ENCODE data around the gene TNFAIP1.
"Not testable (repeated sequence)": the region's sequence is repeated elsewhere in the genome, so short reads cannot be mapped to it uniquely, and the experiment has no call there.

TNFAIP1 gene

DNA sequence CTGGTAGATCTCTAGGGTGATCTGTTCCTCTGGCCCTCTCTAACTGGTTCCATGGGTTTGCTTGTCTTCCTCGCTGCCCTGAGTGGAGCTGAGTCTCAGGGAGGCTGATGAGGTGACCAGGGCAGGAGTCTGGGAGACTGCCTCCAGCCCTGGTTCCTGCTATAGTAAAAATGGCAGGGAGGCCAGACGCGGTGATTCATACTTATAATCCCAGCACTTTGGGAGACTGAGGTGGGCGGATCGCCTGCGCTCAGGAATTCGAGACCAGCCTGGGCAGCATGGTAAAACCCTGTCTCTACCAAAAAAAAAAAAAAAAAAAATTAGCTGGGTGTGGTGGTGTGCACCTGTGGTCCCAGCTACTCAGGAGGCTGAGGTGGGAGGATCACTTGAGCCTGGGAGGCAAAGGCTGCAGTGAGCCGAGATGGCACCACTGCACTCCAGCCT, 3.2 kb downstream of the TNFAIP1 start:
- Histone ChIP-seq H3K4me1 (ENCODE audit: control insufficient read depth in 2 of 2, insufficient read depth in 1 of 2, low read depth in 1 of 2, low read length in 2 of 2) (peaks cover 8 to 10% of the 10 kb centered on the region in 2 donors), H3K36me3 (replicated peaks in 1 of 2; ENCODE audit: control insufficient read depth in 2 of 2, insufficient read depth in 2 of 2, low read length in 2 of 2) (peaks cover 28 to 52% of the 10 kb centered on the region in 2 donors)
- not testable (repeated sequence) for H3K9ac ChIP-seq (ENCODE audit: low read depth, low read length, poor library complexity); H2BK5ac ChIP-seq (ENCODE audit: low read length); H2BK12ac ChIP-seq (ENCODE audit: low read length); H2BK120ac ChIP-seq (ENCODE audit: low read depth, low read length); H3K27ac ChIP-seq (replicated peaks; ENCODE audit: low read length); DNase-seq (ENCODE audit: low spot score); H3K4me2 ChIP-seq (ENCODE audit: insufficient read depth, low read length, poor library complexity, severe bottlenecking); H3K4ac ChIP-seq (ENCODE audit: low read length); H4K91ac ChIP-seq (ENCODE audit: low read depth, low read length, poor library complexity); H3K14ac ChIP-seq (ENCODE audit: low read length); H2AK5ac ChIP-seq (ENCODE audit: low read depth, low read length); H2BK15ac ChIP-seq (ENCODE audit: low read length); H3K27me3 ChIP-seq (ENCODE audit: control insufficient read depth in 3 of 3, insufficient read depth in 3 of 3, low read depth in 1 of 3, low read length in 3 of 3); H2AFZ ChIP-seq (ENCODE audit: low read length); H3K79me1 ChIP-seq (ENCODE audit: low read depth, low read length); H3K9me3 ChIP-seq (replicated peaks in 1 of 2; ENCODE audit: control insufficient read depth in 2 of 2, insufficient read depth in 1 of 2, low read depth in 1 of 2, low read length in 2 of 2); H3K23ac ChIP-seq (ENCODE audit: low read depth, low read length, poor library complexity); H3K18ac ChIP-seq (ENCODE audit: low read length); H3K4me3 ChIP-seq (ENCODE audit: low read length in 2 of 2); H4K8ac ChIP-seq (ENCODE audit: low read depth, low read length)
- WGBS, 2 donors (ENCODE audit: extremely low coverage in 2 of 2, insufficient read length in 2 of 2, insufficient replicate concordance in 1 of 2), result no CpG with 5 or more reads among the region's 8 CpGs

DNA sequence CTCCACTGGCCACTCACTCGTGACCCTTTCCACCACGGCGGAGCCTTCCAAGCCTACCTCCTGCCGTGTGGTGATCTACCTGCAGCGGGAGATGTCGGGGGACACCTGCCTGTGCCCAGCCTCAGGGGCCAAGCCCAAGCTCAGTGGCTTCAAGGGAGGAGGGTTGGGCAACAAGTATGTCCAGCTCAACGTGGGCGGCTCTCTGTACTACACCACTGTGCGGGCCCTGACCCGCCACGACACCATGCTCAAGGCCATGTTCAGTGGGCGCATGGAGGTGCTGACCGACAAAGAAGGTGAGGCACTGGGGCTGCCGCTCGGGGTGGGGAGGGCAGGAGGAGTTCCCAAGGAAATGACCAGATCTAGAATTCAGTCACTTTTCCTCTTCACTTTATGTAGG, 3.9 kb downstream of the TNFAIP1 start:
- Histone ChIP-seq H3K27ac (replicated peaks; ENCODE audit: low read length) (no peak overlapping the region), H3K36me3 (replicated peaks in 1 of 2; ENCODE audit: control insufficient read depth in 2 of 2, insufficient read depth in 2 of 2, low read length in 2 of 2) (peaks cover 33 to 58% of the 10 kb centered on the region in 2 donors), H3K27me3 (ENCODE audit: control insufficient read depth in 3 of 3, insufficient read depth in 3 of 3, low read depth in 1 of 3, low read length in 3 of 3) (no peaks in the 10 kb centered on the region), H4K8ac (ENCODE audit: low read depth, low read length) (no peak overlapping the region), H3K18ac (ENCODE audit: low read length) (no peak overlapping the region), H3K4ac (ENCODE audit: low read length) (no peak overlapping the region), H3K23ac (ENCODE audit: low read depth, low read length, poor library complexity) (no peak overlapping the region), H2AK5ac (ENCODE audit: low read depth, low read length) (no peak overlapping the region), H3K79me1 (ENCODE audit: low read depth, low read length) (peaks cover 7% of the 10 kb centered on the region), H3K9me3 (replicated peaks in 1 of 2; ENCODE audit: control insufficient read depth in 2 of 2, insufficient read depth in 1 of 2, low read depth in 1 of 2, low read length in 2 of 2) (no peaks in the 10 kb centered on the region), H2AFZ (ENCODE audit: low read length) (no peak overlapping the region), H4K91ac (ENCODE audit: low read depth, low read length, poor library complexity) (no peak overlapping the region), H3K9ac (ENCODE audit: low read depth, low read length, poor library complexity) (no peak overlapping the region), H3K4me3 (ENCODE audit: low read length in 2 of 2) (no peak overlapping the region), H2BK12ac (ENCODE audit: low read length) (no peak overlapping the region), H2BK120ac (ENCODE audit: low read depth, low read length) (no peak overlapping the region), H2BK15ac (ENCODE audit: low read length) (no peak overlapping the region), H2BK5ac (ENCODE audit: low read length) (no peak overlapping the region), H3K14ac (ENCODE audit: low read length) (no peak overlapping the region), H3K4me1 (ENCODE audit: control insufficient read depth in 2 of 2, insufficient read depth in 1 of 2, low read depth in 1 of 2, low read length in 2 of 2) (peaks cover 5 to 7% of the 10 kb centered on the region in 2 donors), H3K4me2 (ENCODE audit: insufficient read depth, low read length, poor library complexity, severe bottlenecking) (no peak overlapping the region)
- no peak for DNase-seq (ENCODE audit: low spot score)
- WGBS, 2 donors (ENCODE audit: extremely low coverage in 2 of 2, insufficient read length in 2 of 2, insufficient replicate concordance in 1 of 2), result no CpG with 5 or more reads among the region's 15 CpGs

DNA sequence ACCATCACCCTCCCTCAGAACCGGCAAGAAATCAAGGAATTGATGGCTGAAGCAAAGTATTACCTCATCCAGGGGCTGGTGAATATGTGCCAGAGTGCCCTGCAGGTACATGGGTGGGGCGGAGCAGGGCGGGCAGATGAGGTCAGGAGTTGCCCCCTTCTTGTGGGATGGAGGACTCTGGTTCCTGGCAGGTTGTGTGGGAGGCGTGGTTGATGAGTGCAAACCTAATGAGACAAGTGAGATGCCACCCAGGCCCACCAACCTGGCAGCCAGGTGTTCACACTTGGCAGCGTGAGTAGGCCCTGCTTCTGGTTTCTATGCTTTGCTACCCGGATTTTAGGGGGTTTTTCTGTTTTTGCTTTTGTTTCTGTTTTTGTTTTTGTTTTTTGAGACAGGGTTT, 4.8 kb downstream of the TNFAIP1 start:
- Histone ChIP-seq H3K4me1 (ENCODE audit: control insufficient read depth in 2 of 2, insufficient read depth in 1 of 2, low read depth in 1 of 2, low read length in 2 of 2) (peaks cover 0 to 3% of the 10 kb centered on the region in 2 donors), H2BK5ac (ENCODE audit: low read length) (no peak overlapping the region), H3K27me3 (ENCODE audit: control insufficient read depth in 3 of 3, insufficient read depth in 3 of 3, low read depth in 1 of 3, low read length in 3 of 3) (no peaks in the 10 kb centered on the region), H2AK5ac (ENCODE audit: low read depth, low read length) (no peak overlapping the region), H2BK12ac (ENCODE audit: low read length) (no peak overlapping the region), H3K36me3 (replicated peaks in 1 of 2; ENCODE audit: control insufficient read depth in 2 of 2, insufficient read depth in 2 of 2, low read length in 2 of 2) (peaks cover 41 to 68% of the 10 kb centered on the region in 2 donors), H3K9ac (ENCODE audit: low read depth, low read length, poor library complexity) (no peak overlapping the region), H3K27ac (replicated peaks; ENCODE audit: low read length) (no peak overlapping the region), H3K79me1 (ENCODE audit: low read depth, low read length) (peaks cover 4% of the 10 kb centered on the region), H3K23ac (ENCODE audit: low read depth, low read length, poor library complexity) (no peak overlapping the region), H2BK15ac (ENCODE audit: low read length) (no peak overlapping the region), H2BK120ac (ENCODE audit: low read depth, low read length) (no peak overlapping the region), H3K14ac (ENCODE audit: low read length) (no peak overlapping the region), H3K4me2 (ENCODE audit: insufficient read depth, low read length, poor library complexity, severe bottlenecking) (no peak overlapping the region), H2AFZ (ENCODE audit: low read length) (no peak overlapping the region), H4K8ac (ENCODE audit: low read depth, low read length) (no peak overlapping the region), H3K9me3 (replicated peaks in 1 of 2; ENCODE audit: control insufficient read depth in 2 of 2, insufficient read depth in 1 of 2, low read depth in 1 of 2, low read length in 2 of 2) (no peaks in the 10 kb centered on the region), H3K4me3 (ENCODE audit: low read length in 2 of 2) (no peak overlapping the region), H3K4ac (ENCODE audit: low read length) (no peak overlapping the region), H3K18ac (ENCODE audit: low read length) (no peak overlapping the region), H4K91ac (ENCODE audit: low read depth, low read length, poor library complexity) (no peak overlapping the region)
- WGBS, 2 donors (ENCODE audit: extremely low coverage in 2 of 2, insufficient read length in 2 of 2, insufficient replicate concordance in 1 of 2), result no CpG with 5 or more reads among the region's 6 CpGs
- no peak for DNase-seq (ENCODE audit: low spot score)

DNA sequence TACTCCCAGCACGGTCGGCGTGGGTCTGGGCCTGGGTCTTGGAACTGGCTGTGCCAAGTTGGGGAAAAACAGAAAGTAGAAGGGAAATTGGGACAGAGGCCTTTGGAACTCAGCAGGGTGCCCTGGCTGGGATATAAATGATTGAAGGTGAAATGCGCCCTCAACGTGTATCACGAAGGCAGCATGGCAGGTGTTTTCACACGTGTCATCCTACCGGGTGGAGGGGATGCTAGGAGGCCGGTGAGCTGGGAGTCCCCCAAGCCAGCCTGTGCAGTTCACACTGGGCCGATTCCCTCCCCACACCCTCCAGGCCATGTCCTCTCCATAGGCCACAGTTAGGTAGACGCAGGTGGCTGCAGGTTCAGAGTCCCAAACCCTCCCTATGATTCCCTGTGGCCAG, 6.0 kb downstream of the TNFAIP1 start:
- Histone ChIP-seq H2BK12ac (ENCODE audit: low read length) (no peak overlapping the region), H3K14ac (ENCODE audit: low read length) (no peak overlapping the region), H3K36me3 (replicated peaks in 1 of 2; ENCODE audit: control insufficient read depth in 2 of 2, insufficient read depth in 2 of 2, low read length in 2 of 2) (peaks cover 49 to 79% of the 10 kb centered on the region in 2 donors), H2AFZ (ENCODE audit: low read length) (no peak overlapping the region), H2BK5ac (ENCODE audit: low read length) (no peak overlapping the region), H3K18ac (ENCODE audit: low read length) (no peak overlapping the region), H3K23ac (ENCODE audit: low read depth, low read length, poor library complexity) (no peak overlapping the region), H3K4ac (ENCODE audit: low read length) (no peak overlapping the region), H3K4me1 (ENCODE audit: control insufficient read depth in 2 of 2, insufficient read depth in 1 of 2, low read depth in 1 of 2, low read length in 2 of 2) (peaks cover 3% of the 10 kb centered on the region in 2 donors), H2BK15ac (ENCODE audit: low read length) (no peak overlapping the region), H3K27me3 (ENCODE audit: control insufficient read depth in 3 of 3, insufficient read depth in 3 of 3, low read depth in 1 of 3, low read length in 3 of 3) (no peaks in the 10 kb centered on the region), H4K8ac (ENCODE audit: low read depth, low read length) (no peak overlapping the region), H3K4me2 (ENCODE audit: insufficient read depth, low read length, poor library complexity, severe bottlenecking) (no peak overlapping the region), H3K4me3 (ENCODE audit: low read length in 2 of 2) (no peak overlapping the region), H3K9me3 (replicated peaks in 1 of 2; ENCODE audit: control insufficient read depth in 2 of 2, insufficient read depth in 1 of 2, low read depth in 1 of 2, low read length in 2 of 2) (no peaks in the 10 kb centered on the region), H3K79me1 (ENCODE audit: low read depth, low read length) (peaks cover 2% of the 10 kb centered on the region), H2AK5ac (ENCODE audit: low read depth, low read length) (no peak overlapping the region), H2BK120ac (ENCODE audit: low read depth, low read length) (no peak overlapping the region), H3K27ac (replicated peaks; ENCODE audit: low read length) (no peak overlapping the region), H3K9ac (ENCODE audit: low read depth, low read length, poor library complexity) (no peak overlapping the region), H4K91ac (ENCODE audit: low read depth, low read length, poor library complexity) (no peak overlapping the region)
- WGBS, 2 donors (ENCODE audit: extremely low coverage in 2 of 2, insufficient read length in 2 of 2, insufficient replicate concordance in 1 of 2), result no CpG with 5 or more reads among the region's 11 CpGs
- no peak for DNase-seq (ENCODE audit: low spot score)
